NT2/D1 (cell line): ENCODE data around the gene ATN1.

Experiments used
- YY1 ChIP-seq: IDR thresholded peaks from 2 replicates; pipeline ENCODE4 v1.6.1; 2011; ENCODE audit not compliant: insufficient read length, insufficient read depth
- ZNF274 ChIP-seq: IDR thresholded peaks from 2 replicates; pipeline ENCODE4 v1.6.1; 2011; ENCODE audit warnings: mild to moderate bottlenecking, low read depth, low read length

DNA sequence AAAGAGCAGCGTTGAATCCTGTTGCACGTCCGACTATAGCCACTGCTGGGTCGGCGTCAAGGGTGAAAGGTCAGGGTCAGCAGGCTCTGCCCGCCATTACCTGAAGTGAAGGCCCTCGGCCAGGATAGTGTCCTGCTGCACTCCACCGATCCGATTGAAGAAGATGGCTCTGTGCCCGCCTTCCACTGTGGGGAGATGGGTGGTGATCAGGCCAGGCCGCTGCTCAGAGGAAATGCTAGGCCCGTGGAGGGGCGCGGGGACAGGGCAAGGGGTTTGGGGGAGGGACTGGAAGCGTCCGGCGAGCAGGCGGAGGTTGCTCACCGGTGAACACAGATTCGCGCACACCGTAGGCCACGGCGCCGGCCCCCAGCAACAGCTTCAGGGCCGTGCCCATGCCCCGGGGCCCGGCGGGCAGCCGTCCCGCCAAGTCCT lies 42.4 kb downstream of the ATN1 start:
- TF ChIP-seq ZNF274 (no peak), YY1 (no peak)
